Stimulated activated CD8-positive, alpha-beta memory T cell treated with anti-CD3 and anti-CD28 coated beads, Interleukin-15, amount 100 ng/mL, for 24 hours (primary cell): ENCODE data around the gene TBL3.

Experiments used
- DNase-seq: peaks from one replicate; pipeline ENCODE4 v3.0.0-alpha.2; 2020; ENCODE audit warnings: low read depth

The TBL3 gene

DNA sequence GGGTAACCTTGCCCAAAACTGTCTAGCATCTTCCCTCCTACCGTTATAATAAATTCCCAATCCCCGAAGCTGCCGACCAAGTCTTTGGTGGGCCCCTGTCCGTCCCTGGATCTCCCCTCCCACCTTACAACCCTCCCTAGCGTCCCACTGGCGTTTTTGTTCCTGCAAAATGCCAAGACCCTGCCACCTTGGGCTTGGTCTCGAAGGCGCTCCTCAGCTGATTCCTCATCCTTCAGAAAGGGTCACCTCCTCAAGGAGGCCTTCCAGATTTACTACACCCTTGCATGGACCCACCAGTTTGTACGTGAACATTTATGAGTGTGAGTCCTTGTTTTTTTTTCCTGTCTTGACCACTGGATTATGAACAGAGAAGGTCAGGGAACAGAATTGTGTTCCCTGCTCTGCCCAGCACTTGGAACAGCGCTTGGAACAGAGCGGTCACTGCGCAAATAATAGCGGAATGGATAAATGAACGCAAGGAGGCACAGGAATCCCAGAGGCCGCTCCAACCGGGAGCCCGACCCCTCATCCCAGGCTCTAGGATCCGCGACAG lies 11.2 kb downstream of the TBL3 start:
- no peak for DNase-seq

DNA sequence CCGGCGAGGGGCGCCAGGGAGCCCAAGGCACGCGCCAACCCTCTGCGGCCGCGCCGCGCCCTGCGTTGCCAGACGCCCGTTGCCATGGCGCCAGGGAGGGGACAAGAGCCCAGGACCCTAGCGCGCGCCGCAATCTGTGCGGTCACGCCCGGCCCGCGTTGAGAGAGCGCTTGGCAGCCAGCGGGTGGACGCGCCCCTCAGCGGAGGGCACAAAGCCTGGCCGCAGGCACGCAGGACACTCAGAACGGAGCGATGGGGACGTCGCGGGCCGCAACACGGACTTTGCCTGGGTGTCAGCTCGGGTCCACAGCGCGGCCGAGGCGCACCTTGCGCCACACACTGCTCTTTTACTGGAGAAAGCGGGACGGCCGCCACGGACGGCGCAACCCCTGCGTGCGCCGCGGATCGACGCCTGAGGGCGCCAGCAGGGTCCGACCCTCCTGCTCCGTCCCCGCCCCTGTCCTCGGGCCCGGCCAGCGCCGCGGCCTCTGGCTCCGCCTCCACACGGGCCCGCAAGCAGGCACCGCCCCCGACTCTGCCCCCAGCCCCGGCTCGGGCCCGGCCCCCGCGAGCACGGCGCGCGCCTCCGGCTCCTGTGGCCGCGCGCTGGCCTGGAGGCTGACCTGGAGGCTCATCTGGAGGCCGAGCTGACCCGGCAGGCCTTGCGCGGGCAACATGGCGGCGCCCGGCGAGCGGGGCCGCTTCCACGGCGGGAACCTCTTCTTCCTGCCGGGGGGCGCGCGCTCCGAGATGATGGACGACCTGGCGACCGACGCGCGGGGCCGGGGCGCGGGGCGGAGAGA lies 11.9 kb downstream of the TBL3 start, which contains the start of gene GFER:
GFER (plus strand) TSS at position 650 of the 803 bp plus-strand sequence; CDS start at position 676, 26 bp downstream.
- no peak for DNase-seq

DNA sequence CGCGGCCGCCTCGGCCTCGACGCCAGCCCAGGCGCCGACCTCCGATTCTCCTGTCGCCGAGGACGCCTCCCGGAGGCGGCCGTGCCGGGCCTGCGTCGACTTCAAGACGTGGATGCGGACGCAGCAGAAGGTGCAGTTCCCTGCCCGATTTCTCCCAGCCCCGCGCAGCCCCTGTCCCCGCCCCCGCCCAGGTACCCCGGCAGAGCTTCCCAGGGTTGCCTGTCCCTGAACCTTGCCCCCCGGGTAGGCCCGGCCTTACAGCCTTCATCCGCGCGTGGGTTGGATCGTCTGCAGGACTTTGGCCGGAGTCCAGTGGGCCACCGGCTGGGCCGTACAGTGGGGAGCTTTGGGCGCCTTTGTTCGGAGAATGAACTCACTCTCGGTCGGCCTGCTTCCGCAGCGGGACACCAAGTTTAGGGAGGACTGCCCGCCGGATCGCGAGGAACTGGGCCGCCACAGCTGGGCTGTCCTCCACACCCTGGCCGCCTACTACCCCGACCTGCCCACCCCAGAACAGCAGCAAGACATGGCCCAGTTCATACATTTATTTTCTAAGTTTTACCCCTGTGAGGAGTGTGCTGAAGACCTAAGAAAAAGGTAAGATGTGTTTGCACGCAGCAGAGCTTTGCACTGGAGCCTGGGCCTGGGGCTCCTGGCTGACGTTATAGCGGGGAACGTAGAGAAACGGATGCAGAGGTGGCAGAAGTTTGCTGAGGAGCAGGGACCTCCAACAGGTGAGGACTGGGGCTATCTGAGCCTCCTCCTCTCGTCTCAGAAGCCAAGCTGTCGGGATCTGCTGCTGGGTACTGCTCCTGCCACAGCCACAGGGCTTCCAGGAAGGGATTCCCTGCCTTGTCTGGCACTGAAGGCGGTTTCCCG lies 12.7 kb downstream of the TBL3 start:
- DNase-seq = no peak

DNA sequence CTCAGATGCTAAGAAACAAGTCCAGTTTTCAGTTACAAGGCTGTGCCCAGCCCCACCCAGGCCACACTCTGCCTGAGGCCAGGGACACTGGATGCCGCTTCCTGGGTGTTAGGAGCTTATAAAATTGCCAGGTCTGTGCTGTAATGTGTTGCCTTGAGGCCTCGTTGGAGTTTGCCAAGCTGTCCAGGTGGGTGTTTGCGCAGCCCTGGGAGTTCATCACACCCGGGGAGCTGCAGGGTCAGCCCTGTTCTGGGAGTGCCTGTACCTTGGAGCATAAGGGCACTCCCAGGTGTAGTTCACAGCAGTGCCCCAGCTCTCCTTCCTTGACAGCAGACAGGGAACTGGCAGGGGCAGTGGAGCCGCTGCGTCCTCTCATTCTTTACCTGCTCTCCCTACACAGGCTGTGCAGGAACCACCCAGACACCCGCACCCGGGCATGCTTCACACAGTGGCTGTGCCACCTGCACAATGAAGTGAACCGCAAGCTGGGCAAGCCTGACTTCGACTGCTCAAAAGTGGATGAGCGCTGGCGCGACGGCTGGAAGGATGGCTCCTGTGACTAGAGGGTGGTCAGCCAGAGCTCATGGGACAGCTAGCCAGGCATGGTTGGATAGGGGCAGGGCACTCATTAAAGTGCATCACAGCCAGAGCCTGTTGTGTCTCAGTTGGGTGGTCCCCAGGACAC lies 13.8 kb downstream of the TBL3 start:
- DNase-seq = no peak

DNA sequence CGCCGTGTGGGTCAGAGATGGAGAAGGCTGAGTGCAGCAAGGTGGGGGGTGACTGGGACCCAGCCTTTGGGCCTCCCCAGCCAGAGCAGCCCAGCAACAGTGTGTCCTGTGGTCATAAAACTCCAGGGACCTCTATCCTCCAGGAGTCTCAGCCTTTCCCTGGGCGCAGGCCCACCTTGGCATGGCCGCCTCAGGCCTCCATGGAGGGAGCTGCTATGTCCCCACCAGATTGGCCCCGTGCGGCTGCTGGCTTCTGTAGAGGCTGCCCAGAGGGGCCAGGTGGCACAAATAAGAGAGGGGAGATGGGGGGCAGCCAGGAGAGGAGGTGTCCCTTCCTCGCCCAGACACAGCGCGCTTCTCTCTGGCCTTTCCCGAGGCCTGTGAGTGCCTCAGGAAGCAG lies 15.3 kb downstream of the TBL3 start:
- no peak for DNase-seq

DNA sequence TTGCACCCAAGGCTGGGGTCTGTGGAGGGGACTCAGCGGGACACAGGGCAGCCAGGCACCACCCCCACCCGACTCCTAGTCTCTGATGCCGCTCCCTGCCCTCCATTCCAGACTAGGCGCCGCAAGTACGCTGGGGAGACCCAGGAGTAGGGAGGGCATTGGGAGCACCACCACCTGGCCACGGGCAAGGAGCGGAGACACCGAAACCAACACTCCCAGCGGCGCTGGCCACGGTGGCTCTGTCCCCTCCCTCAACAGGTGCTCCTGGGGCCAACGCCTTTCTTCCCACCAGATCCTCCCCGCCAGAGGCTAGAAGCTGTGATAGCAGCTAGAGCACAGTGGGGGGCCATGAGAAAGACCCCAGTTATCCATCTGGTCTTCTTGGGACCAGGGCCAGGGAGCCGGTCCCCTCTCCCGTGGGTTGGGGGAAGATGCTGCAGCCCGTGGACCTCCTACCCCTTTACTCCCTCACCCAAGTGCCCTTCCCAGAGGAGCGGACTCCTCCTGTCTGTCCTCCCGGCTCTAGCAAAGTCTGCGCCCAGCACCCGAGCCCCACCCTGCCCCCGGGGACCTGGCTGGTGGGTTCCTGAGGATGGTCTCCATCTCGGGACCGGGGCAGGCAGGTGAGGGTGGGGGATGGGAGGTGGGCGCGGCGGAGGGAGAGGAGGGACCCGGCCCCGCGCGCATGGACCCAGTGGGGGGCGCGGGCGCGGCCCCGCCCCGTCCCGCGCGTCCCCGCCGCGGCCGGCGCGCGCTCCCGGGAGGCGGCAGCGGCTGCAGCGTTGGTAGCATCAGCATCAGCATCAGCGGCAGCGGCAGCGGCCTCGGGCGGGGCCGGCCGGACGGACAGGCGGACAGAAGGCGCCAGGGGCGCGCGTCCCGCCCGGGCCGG lies 17.6 kb downstream of the TBL3 start, which contains the start of gene SYNGR3:
SYNGR3 (plus strand) TSS at position 762 of the 892 bp plus-strand sequence. CDS start 133 bp downstream, outside the sequence.
- DNase-seq = no peak

DNA sequence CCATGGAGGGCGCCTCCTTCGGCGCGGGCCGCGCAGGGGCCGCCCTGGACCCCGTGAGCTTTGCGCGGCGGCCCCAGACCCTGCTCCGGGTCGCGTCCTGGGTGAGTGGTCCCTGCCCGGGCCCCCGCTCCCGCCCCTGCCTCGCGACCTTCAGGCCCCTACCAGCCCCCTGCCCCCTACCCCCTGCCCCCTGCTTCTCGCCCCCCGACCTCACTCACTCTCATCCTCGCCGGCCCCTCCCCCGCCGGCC lies 18.2 kb downstream of the TBL3 start:
- no peak for DNase-seq

DNA sequence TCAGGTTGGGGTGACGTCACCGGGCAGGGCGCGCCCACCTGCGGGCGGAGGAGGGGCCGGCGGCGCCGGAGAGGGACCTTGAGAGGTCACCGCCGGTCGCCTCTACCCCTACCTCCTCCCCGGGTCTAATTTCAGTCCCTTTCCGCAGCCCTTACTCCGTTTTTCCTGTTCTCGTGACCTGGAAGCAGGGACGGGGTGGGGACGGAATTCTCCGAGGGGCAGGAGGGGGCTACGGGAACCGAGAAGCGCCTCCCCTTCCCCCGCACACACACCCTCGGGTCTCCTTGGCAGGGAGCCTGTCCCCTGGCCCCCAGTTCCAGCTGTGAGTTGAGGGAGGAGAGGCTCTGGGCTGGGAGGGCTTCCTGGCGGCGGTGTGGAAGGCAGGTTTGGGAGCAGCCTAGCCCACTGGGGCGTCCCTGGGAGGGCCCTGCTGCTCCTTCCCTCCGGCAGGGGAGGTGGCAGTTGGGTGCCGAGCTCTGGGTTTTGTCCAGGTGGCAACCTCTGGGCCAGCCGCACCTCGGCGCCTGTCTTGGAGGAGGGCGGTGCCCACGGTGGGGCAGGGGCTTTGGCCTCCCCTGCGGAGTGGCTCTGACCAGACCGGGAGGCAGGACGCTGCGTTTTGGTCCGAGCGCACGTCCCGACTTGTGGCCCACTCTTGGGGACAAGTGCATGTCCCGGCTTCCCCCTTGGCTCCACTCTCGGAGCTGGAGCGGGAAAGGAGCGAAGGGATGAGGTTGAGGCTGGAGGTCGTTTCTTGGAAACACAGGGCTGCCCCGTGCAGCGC lies 18.7 kb downstream of the TBL3 start:
- DNase-seq = no peak

DNA sequence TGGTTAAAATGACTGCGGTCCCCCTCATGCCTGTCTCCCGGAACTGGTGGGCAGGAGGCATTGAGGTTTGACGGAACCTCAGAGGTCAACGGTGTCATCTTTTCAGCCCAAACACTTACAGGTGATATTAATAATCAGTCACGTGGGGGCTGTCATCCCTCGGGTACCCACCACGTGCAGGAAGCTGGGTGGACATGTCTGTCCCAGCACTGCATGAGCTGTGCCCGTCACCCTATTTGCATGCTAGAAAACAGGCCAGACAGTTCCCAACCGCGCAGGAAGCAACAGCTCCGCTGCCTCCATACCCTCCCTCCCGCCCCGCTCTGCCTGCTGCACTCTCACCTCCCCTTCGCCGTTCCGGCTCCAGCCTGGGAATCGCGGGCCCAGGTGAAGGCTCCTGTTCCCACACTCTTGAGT lies 19.3 kb downstream of the TBL3 start:
- no peak for DNase-seq

DNA sequence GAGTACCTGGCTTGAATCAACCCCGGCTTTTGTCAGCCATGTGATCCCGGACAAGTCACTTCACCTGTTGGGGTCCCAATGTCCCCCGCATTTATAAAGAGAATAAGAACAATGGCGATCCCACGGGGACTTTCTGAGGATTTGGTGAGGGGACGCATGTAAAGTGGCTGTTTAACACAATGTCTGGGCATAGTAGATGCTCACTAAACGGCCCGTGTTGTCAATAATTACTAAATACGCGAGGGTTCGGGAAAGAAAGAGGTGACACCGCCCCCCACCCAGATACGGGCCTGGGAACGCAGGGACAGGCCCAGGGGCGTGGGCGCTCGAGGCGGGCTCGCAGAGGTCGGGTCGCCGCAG lies 19.7 kb downstream of the TBL3 start:
- DNase-seq = no peak

DNA sequence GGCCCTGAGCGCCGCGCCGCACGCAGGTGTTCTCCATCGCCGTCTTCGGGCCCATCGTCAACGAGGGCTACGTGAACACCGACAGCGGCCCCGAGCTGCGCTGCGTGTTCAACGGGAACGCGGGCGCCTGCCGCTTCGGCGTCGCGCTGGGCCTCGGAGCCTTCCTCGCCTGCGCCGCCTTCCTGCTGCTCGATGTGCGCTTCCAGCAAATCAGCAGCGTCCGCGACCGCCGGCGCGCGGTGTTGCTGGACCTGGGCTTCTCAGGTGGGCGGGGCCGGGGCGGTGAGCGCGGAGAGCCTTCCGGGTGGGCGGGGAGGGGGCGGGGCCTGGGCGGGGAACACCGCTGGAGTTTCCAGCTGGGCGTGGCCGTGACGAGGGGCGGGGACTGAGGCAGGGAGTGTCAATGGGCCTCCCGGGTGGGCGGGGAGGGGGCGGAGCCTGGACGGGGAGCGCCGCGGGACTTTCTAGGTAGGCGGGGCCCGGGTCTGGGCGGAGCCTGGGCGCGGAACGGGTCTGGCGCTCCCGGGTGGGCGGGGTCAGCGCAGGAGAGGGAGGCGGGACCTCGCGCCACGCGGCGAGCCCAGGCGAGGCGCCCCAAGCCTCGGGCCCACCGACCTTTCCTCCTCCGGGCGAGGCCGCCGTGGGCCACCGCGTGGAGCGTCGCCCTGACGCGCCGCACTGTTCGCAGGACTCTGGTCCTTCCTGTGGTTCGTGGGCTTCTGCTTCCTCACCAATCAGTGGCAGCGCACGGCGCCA lies 20.3 kb downstream of the TBL3 start:
- peak; percentile 95 for DNase-seq

DNA sequence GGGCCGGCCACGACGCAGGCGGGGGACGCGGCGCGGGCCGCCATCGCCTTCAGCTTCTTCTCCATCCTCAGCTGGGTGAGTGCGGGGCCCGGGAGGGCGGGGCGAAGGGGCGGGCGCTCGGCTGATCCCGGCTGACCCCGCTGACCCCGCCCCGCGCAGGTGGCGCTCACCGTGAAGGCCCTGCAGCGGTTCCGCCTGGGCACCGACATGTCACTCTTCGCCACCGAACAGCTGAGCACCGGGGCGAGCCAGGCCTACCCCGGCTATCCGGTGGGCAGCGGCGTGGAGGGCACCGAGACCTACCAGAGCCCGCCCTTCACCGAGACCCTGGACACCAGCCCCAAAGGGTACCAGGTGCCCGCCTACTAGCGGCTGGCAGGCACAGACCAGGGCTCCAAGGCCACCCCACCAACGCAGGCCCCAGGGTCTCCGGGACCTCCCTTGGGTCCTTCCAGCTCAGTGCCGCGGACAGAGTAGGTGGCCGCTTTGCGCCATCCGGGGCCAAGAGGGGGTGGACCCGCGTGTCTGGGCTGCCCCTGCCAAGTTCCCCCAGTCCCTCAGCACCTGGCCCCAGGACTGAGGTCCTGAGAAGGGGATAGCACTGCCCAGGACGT lies 21.0 kb downstream of the TBL3 start:
- DNase-seq = no peak

DNA sequence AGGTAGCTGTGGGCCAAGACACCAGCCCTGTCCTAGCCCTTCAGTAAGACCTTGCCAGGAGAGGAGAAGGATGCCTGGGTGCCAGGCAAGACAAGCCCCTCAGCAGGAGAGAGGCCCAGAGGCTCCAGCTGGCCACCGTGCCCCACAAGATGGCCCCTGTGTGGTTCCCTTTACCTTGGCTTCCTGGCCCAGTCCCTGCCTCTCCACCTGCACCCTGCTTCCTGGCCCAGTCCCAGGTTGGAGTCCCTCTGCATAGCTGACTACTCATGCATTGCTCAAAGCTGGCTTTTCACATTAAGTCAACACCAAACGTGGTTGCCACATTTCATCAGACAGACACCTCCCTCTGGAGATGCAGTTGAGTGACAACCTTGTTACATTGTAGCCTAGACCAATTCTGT lies 21.9 kb downstream of the TBL3 start:
- DNase-seq = no peak

DNA sequence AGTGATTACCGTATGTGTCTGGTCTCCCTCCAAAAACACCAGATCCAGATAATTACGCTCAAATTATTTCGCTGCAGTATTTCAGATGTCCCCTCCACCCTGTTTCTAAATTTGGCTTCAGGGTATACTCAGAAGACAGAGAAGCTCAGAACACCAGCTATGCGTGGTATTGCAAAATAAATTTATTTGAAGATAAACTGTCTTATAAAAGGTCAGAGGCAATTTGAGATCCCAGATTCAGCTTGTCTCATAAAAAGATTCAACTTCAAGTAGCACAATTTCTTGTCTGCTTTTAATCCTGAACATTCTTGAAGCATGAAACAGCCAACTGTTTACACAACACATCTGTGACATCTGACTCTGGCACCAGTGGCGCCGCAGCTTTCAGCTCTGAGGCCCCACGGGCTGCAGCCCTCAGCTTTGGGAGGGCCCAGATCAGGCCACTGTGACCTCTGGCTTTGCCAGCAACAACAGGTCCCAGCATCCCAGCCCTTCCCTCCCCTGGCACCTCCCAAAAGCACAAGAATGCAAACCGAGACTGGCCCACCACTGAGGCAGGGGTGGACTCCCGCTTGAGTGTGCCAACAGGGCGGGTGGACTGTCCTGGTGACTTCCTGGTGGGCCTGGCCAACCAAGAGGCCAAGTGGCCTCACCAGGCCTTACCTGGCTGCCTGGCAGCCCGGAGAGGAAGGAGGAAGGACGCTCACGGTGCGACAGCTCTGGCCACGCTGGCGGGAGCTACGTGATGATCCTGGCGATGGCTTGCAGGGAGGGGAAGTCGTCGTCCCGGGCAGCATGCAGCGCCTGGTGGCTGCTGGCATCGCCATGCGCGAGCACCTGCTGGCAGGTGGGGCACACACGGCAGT lies 25.9 kb downstream of the TBL3 start:
- no peak for DNase-seq

DNA sequence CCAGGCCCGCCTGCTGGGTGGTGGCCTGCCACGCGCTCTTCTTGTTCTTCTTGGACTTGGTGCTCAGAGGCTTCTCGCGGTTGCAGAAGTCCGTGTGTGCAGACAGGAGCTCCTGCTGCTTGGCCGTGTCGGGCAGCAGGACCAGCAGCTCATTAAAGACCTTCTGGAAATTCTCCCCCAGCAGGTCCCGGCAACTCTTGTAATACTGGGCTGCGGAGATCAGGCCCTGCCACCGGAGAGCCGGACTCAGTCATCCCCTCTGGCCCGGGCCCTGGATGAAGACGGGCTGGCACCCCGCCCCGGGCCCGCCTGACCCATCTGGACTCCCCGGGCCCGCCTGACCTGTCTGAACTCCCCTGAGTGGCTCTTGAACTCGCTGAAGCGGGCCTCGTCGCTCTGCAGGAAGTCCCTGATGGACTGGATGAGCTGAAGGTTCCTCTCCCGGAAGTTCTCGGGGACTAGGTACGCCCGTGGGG lies 26.5 kb downstream of the TBL3 start:
- DNase-seq = no peak

DNA sequence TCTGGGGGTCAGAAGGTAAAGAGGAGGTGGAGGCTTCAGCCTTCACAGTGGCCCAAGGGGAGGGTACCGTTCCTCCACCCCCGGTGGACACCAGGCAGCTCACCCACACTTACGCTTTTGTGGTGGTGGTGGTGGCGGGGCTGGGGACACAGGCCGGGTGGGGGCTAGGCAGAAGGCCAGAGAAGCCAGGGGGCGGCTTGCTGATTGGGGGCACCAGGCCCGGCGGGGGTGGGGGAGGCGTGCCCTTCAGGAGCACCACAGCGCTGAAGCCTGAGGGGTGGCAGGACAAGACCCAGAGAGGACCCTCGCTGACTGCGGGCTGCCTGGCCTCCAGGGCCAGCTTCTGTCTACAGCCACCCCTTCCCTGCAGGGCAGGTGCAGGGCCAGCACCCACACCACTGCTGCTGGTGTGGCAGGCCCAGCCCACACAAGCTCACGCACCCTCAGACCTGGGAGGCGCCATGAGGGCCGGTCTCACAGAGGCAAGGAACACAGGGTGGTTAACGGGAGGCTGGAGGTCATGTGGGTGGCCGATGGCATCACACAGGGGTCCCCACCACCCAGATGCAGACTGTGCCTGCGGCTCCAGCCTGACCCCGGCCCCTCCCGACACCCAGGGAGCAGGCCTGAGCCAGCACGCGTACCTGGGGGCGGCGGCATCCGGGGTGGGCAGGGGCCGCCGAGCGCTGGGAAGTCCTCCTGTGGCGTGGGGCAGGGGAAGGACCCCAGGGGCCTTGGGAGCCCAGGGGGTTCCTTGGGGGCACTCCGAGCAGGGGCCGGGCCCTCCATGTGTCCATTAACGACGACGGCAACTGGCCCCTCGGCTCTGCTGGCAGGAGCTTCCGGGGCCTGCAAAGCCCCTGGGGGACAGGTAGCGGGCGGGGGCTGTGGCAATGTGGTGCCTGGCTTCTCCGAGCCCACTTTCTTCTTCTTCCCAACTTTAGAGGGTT lies 27.3 kb downstream of the TBL3 start:
- DNase-seq = no peak

DNA sequence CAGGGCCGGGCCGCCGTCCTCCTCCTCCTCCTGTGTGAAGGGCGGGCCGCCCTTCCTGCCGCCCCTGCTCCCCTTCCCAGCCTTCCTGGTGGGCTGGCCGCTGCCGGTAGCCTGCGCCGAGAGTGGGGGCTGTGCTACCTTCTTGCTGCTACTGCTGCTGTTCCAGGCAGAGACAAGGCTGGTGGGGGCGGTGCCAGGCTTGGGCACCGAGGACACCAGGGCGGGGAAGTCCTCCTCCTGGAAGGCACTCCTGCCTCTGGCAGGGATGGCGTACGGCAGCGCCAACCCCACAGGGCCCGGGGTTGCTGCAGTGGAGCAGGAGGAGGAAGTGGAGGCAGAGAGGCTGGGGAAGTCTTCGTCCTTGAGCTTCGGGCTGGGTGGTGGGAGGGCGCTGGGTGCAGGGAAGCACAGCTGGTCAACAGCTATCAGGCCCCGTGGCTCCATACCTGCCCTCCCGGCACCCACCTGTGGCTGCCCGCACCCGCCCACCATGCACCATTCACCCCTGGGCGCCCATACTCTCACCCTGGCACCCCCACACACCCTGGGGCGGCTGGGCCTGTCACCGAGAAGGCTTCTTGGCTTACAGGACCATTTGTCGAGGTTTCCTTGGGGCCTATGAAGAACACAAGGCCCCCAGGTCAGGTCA lies 28.1 kb downstream of the TBL3 start:
- no peak for DNase-seq
